ENCODE results near the gene YOD1.

YOD1 gene

GRCh38 chr1:207067665-207068064 lies 16.7 kb upstream of the YOD1 start:
- TF ChIP-seq CTCF (IDR thresholded peaks at IDR 0.05; ENCODE audit: control insufficient read depth, insufficient read depth, low read depth, low read length, missing control alignments), result no peak
- DNase-seq (ENCODE audit: low read depth), result no peak
- H3K4me3 ChIP-seq (ENCODE audit: control insufficient read depth, low read depth, low read length), result no peak overlapping the region

- no peak for TF ChIP-seq CTCF (IDR thresholded peaks at IDR 0.05; ENCODE audit: control insufficient read depth, insufficient read depth, low read depth, low read length, missing control alignments)
- no peak for DNase-seq (ENCODE audit: low read depth)
- H3K4me3 ChIP-seq (ENCODE audit: control insufficient read depth, low read depth, low read length), result no peak overlapping the region
These were observed 16.2 kb upstream of the YOD1 start for GRCh38 chr1:207067185-207067584.

- DNase-seq (ENCODE audit: low read depth), result no peak
- no peak for TF ChIP-seq CTCF (IDR thresholded peaks at IDR 0.05; ENCODE audit: control insufficient read depth, insufficient read depth, low read depth, low read length, missing control alignments)
- H3K4me3 ChIP-seq (ENCODE audit: control insufficient read depth, low read depth, low read length), result no peak overlapping the region
These were observed 13.6 kb upstream of the YOD1 start for GRCh38 chr1:207064561-207064960.

GRCh38 chr1:207063014-207063413 lies 12.0 kb upstream of the YOD1 start:
- TF ChIP-seq CTCF (IDR thresholded peaks at IDR 0.05; ENCODE audit: control insufficient read depth, insufficient read depth, low read depth, low read length, missing control alignments), result no peak
- H3K4me3 ChIP-seq (ENCODE audit: control insufficient read depth, low read depth, low read length), result no peak overlapping the region
- no peak for DNase-seq (ENCODE audit: low read depth)

- no peak overlapping the region for H3K4me3 ChIP-seq (ENCODE audit: control insufficient read depth, low read depth, low read length)
- TF ChIP-seq CTCF (IDR thresholded peaks at IDR 0.05; ENCODE audit: control insufficient read depth, insufficient read depth, low read depth, low read length, missing control alignments), result no peak
- DNase-seq (ENCODE audit: low read depth), result no peak
These were observed 11.1 kb upstream of the YOD1 start for GRCh38 chr1:207062058-207062457.

GRCh38 chr1:207060596-207060995 lies 9.6 kb upstream of the YOD1 start:
- no peak for DNase-seq (ENCODE audit: low read depth)

More at GRCh38 chr1:207060596-207060995, 9.6 kb upstream of the YOD1 start:
- no peak overlapping the region for H3K4me3 ChIP-seq (ENCODE audit: control insufficient read depth, low read depth, low read length)
- TF ChIP-seq CTCF (IDR thresholded peaks at IDR 0.05; ENCODE audit: control insufficient read depth, insufficient read depth, low read depth, low read length, missing control alignments), result no peak
